Ecto neural progenitor cell (in vitro differentiated cells): ENCODE measurements around the gene SEC22A.

Experiments used
- DNase-seq: peaks from one replicate; pipeline ENCODE4 v3.0.0-alpha.2; 2018; ENCODE audit warnings: low spot score

SEC22A gene

GRCh38 chr3:123305192-123305591, 103.4 kb downstream of the SEC22A start:
- no peak for DNase-seq

- no peak for DNase-seq
Observed at GRCh38 chr3:123307064-123307463, 105.3 kb downstream of the SEC22A start.

GRCh38 chr3:123310186-123310585, 108.4 kb downstream of the SEC22A start:
- DNase-seq: no peak

- DNase-seq: no peak
Observed at GRCh38 chr3:123310741-123311140, 109.0 kb downstream of the SEC22A start.

- no peak for DNase-seq
Observed at GRCh38 chr3:123311201-123311600, 109.5 kb downstream of the SEC22A start.

GRCh38 chr3:123312331-123313265, 110.9 kb downstream of the SEC22A start:
- no peak for DNase-seq

- no peak for DNase-seq
Observed at GRCh38 chr3:123313889-123314288, 112.1 kb downstream of the SEC22A start.

GRCh38 chr3:123314359-123315270, 112.9 kb downstream of the SEC22A start:
- no peak for DNase-seq

GRCh38 chr3:123315271-123315595, 113.5 kb downstream of the SEC22A start:
- DNase-seq: no peak

- DNase-seq: no peak
Observed at GRCh38 chr3:123317716-123318115, 116.0 kb downstream of the SEC22A start.

- DNase-seq: no peak
Observed at GRCh38 chr3:123318374-123318773, 116.6 kb downstream of the SEC22A start.

- no peak for DNase-seq
Observed at GRCh38 chr3:123319760-123320159, 118.0 kb downstream of the SEC22A start.

- DNase-seq: no peak
Observed at GRCh38 chr3:123320221-123320620, 118.5 kb downstream of the SEC22A start.

GRCh38 chr3:123321806-123322205, 120.1 kb downstream of the SEC22A start:
- DNase-seq: no peak

GRCh38 chr3:123322866-123323265, 121.1 kb downstream of the SEC22A start:
- DNase-seq: no peak
